Thyroid gland (tissue), 4 donors: ENCODE results near the gene GALNT5.

Source experiments
- CTCF ChIP-seq, 6 experiments: fragments of 200-600 bp in 3 of 6; fragments of 450-650 bp in 3 of 6; sonication (generic) in 3 of 6; IDR thresholded peaks; one replicate each; pipeline ENCODE4 v1.5.1; 2016 to 2019; ENCODE audit warnings: antibody characterized with exemption in 6 of 6, mild to moderate bottlenecking in 2 of 6, inconsistent platforms in 1 of 6, moderate library complexity in 1 of 6
- POLR2A ChIP-seq, 2 donors: fragments of 450-650 bp; IDR thresholded peaks; one replicate each; pipeline ENCODE4 v1.6.1; 2017; ENCODE audit warnings: antibody characterized with exemption in 2 of 2, mild to moderate bottlenecking in 2 of 2, moderate library complexity in 1 of 2

- TF ChIP-seq CTCF (IDR thresholded peaks at IDR 0.05): no peak
- TF ChIP-seq POLR2A (IDR thresholded peaks at IDR 0.05): no peak
These were observed 54.2 kb downstream of the GALNT5 start for GRCh38 chr2:157311706-157312105.
